HUDEP-2 (cell line): Measurements from ENCODE around the gene CHKA.

ENCODE experiments used
- DNase-seq, 76 experiments: peaks; one replicate each; lab custom pipeline; 2025; ENCODE audit not compliant: unreplicated experiment in 76 of 76; lab: John Stamatoyannopoulos, UW

The CHKA gene

GRCh38 chr11:68077617-68078582 lies 43.3 kb downstream of the CHKA start:
- DNase-seq, result no peak

- no peak for DNase-seq
Measured at GRCh38 chr11:68076371-68077042, 44.7 kb downstream of the CHKA start.

GRCh38 chr11:68074584-68075352 lies 46.4 kb downstream of the CHKA start:
- no peak for DNase-seq

GRCh38 chr11:68071281-68072048 lies 49.7 kb downstream of the CHKA start:
- no peak for DNase-seq

- DNase-seq, result no peak
Measured at GRCh38 chr11:68067991-68068390, 53.2 kb downstream of the CHKA start.

- DNase-seq, result no peak
Measured at GRCh38 chr11:68066742-68067141, 54.4 kb downstream of the CHKA start.

GRCh38 chr11:68065841-68066240 lies 55.3 kb downstream of the CHKA start:
- no peak for DNase-seq

GRCh38 chr11:68064926-68065325 lies 56.3 kb downstream of the CHKA start:
- no peak for DNase-seq

- DNase-seq, result no peak
Measured at GRCh38 chr11:68061508-68061907, 59.7 kb downstream of the CHKA start.

- no peak for DNase-seq
Measured at GRCh38 chr11:68057807-68058206, 63.4 kb downstream of the CHKA start.

GRCh38 chr11:68056317-68057285 lies 64.6 kb downstream of the CHKA start:
- DNase-seq, result no peak

- no peak for DNase-seq
Measured at GRCh38 chr11:68053981-68054812, 67.0 kb downstream of the CHKA start.

GRCh38 chr11:68053117-68053516 lies 68.1 kb downstream of the CHKA start:
- DNase-seq, result no peak

GRCh38 chr11:68052137-68052873 lies 68.9 kb downstream of the CHKA start:
- no peak for DNase-seq

GRCh38 chr11:68051191-68052136 lies 69.7 kb downstream of the CHKA start:
- no peak for DNase-seq

- DNase-seq, result no peak
Measured at GRCh38 chr11:68050371-68050841, 70.8 kb downstream of the CHKA start.
